Measurements from ENCODE around the gene KIFC1. TPM values are rescaled to one million over a fixed set of nuclear protein-coding genes. Genes with fewer than 3 reads are reported as not detected.
A peak's percentile ranks its signal among the peaks of the same experiment; 100 is the strongest.

Gene KIFC1
- total and polyA plus RNA-seq, 2 donors from 2014 or later, result 2.3 TPM; not detected in 1

- Histone ChIP-seq H3K36me3 (ENCODE audit: control insufficient read depth in 2 of 3, insufficient read depth in 3 of 3, low read length in 3 of 3) (no peaks in the 10 kb centered on the region), H3K4me3 (ENCODE audit: low read length in 3 of 3) (no peak overlapping the region), H3K4me1 (ENCODE audit: control insufficient read depth in 2 of 3, insufficient read depth in 2 of 3, low read depth in 1 of 3, low read length in 3 of 3) (peaks cover 0 to 7% (median 4%) of the 10 kb centered on the region in 3 donors), H3K27ac (ENCODE audit: low read depth in 2 of 2, low read length in 2 of 2) (no peak overlapping the region), H3K27me3 (ENCODE audit: control insufficient read depth, insufficient read depth, low read length) (no peaks in the 10 kb centered on the region), H3K9ac (ENCODE audit: low read length in 3 of 3) (no peak overlapping the region), H3K9me3 (ENCODE audit: control insufficient read depth in 2 of 3, insufficient read depth in 1 of 3, low read length in 3 of 3) (no peaks in the 10 kb centered on the region)
- FAIRE-seq, result no peak
- peak in 2 of 5 donors; percentile 39 to 60 for DNase-seq
- peak; percentile 26 for TF ChIP-seq CTCF (IDR thresholded peaks at IDR 0.05; ENCODE audit: borderline replicate concordance, extremely low read depth, insufficient read depth)
- intact Hi-C loops (cut with DNase I), result no loop called here
Observed at GRCh38 chr6:33407132-33407718, 15.6 kb downstream of the KIFC1 start.

DNA sequence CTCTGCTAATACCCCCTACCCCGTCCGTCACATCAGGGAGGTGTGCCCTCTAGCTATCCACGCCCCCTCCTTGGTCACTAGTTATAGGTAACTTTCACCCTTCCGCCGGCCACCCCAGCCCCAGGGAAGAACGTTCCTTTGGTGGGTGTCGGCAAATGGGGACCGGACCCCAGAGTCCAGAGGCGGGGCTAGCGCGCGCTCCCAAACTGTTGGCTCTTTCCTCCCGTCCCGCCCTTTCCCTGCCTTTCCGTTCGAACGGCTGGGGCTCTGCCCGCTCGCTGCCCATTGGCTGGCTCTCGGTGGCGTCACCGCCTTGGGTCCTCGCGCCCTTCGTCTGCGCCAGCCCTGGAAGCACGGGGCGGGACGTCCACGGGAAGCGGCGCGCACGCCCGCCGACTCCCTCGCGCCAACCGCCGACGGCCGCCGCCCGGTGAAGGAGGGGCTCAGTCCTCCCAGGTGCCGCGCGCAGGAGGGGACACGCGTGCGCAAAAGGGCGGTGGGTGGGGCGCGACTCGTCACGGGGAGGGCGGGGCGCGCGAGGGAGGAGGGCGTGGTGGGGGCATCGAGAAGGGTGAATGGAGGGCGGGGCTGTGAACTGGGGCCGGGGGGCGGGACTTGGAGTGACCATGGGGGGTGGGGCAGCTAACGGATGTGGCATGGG lies 18.6 kb downstream of the KIFC1 start:
- Histone ChIP-seq H3K4me3 (ENCODE audit: low read length in 3 of 3) (peak overlapping the region; percentile 62 to 91 (median 78)), H3K36me3 (ENCODE audit: control insufficient read depth in 2 of 3, insufficient read depth in 3 of 3, low read length in 3 of 3) (peaks cover 0 to 20% (median 18%) of the 10 kb centered on the region in 3 donors), H3K9ac (ENCODE audit: low read length in 3 of 3) (peak overlapping the region in 2 of 3 donors; percentile 64 to 94), H3K27me3 (ENCODE audit: control insufficient read depth, insufficient read depth, low read length) (no peaks in the 10 kb centered on the region), H3K9me3 (ENCODE audit: control insufficient read depth in 2 of 3, insufficient read depth in 1 of 3, low read length in 3 of 3) (no peaks in the 10 kb centered on the region), H3K4me1 (ENCODE audit: control insufficient read depth in 2 of 3, insufficient read depth in 2 of 3, low read depth in 1 of 3, low read length in 3 of 3) (peaks cover 0 to 13% (median 7%) of the 10 kb centered on the region in 3 donors), H3K27ac (ENCODE audit: low read depth in 2 of 2, low read length in 2 of 2) (peak overlapping the region; percentile 92 to 95)
- TF ChIP-seq CTCF (IDR thresholded peaks at IDR 0.05; ENCODE audit: borderline replicate concordance, extremely low read depth, insufficient read depth), result no peak
- intact Hi-C loops (cut with DNase I), result no loop called here
- no peak for FAIRE-seq
- peak; percentile 98 to 100 (median 99) for DNase-seq

DNA sequence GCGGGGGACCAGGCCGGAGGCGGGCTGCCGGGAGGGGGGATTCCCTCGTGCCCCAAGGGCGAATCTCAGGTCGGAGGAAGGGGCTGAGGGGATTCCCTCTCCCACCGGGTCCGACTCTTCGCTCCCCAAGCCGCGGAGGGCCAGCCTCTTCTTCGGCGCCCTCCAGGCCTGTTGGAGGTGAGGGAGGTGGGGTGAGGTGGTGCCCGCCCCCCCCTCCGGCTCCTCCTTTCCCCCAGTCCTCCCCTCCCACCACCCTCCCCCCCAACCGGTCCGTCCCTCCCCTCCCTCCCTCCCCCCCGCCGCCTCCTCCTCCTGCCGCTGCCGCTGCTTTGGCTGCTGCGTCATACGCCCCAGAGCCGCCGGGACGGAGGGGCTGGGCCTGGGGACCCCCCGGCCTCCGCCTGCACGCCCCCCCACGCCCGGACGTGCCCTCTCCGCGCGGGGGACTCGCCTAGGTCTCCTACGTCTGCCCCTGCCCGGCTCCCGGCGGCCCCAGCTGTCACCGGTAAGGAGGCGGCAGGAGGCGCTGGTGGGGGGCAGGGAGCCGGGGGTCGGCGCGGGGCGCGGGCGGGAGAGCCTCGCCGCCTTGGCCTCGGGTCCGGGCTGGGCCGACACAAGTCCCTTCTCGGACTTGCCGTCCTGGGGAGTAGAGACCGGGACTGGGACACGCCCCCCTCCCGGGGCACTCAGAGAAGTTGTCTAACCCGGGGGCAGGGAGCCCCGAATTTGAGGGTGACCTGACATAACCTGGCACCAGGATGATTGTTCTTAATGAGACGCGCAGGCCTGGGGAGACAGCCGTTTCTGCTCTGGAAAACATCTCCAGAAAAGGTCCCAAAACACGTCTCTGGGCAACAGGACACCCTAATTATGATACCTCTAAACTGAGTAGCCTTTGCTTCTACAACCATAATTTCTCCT lies 19.3 kb downstream of the KIFC1 start, which contains the start of gene PHF1:
Gene PHF1 (plus strand): TSS at position 304 of the 921 bp plus-strand sequence. CDS start 1,250 bp downstream, outside the sequence.
- H3K27me3 ChIP-seq (ENCODE audit: control insufficient read depth, insufficient read depth, low read length), result no peaks in the 10 kb centered on the region
- no peak for FAIRE-seq
- intact Hi-C loops (cut with DNase I), result no loop called here
- no peak for TF ChIP-seq CTCF (IDR thresholded peaks at IDR 0.05; ENCODE audit: borderline replicate concordance, extremely low read depth, insufficient read depth)
- H3K9me3 ChIP-seq (ENCODE audit: control insufficient read depth in 2 of 3, insufficient read depth in 1 of 3, low read length in 3 of 3), result no peaks in the 10 kb centered on the region
- DNase-seq, result peak in 1 of 5 donors; percentile 94
- peak within 1 kb of the TSS; percentile 64 to 97 (median 94) for H3K9ac ChIP-seq (ENCODE audit: low read length in 3 of 3)
- peaks cover 0 to 16% (median 7%) of the 10 kb centered on the region in 3 donors for H3K4me1 ChIP-seq (ENCODE audit: control insufficient read depth in 2 of 3, insufficient read depth in 2 of 3, low read depth in 1 of 3, low read length in 3 of 3)
- peak within 1 kb of the TSS; percentile 78 to 91 (median 88) for H3K4me3 ChIP-seq (ENCODE audit: low read length in 3 of 3)
- peak within 1 kb of the TSS; percentile 93 to 95 for H3K27ac ChIP-seq (ENCODE audit: low read depth in 2 of 2, low read length in 2 of 2)
- H3K36me3 ChIP-seq (ENCODE audit: control insufficient read depth in 2 of 3, insufficient read depth in 3 of 3, low read length in 3 of 3), result peaks cover 0 to 26% (median 22%) of the 10 kb centered on the region in 3 donors
